Activated T-cell treated with anti-CD3 and anti-CD28 coated beads, Interleukin-2, amount 50 U/mL, for 4 hours (primary cell): ENCODE data around the gene ZDHHC6. TPM values are rescaled to one million over a fixed set of nuclear protein-coding genes. Genes with fewer than 3 reads are reported as not detected.
"Not testable (repeated sequence)": the region's sequence is repeated elsewhere in the genome, so short reads cannot be mapped to it uniquely, and the experiment has no call there.

ENCODE experiments used
- ATAC-seq, 2 donors: fragments of 200-7000 bp; cut with Tn5 transposase; one replicate each; pipeline ENCODE4 v1.10.0; 2021
- DNase-seq: peaks from one replicate; pipeline ENCODE4 v3.0.0-alpha.2; 2020
- H3K27me3 Mint-ChIP-seq: one replicate; pipeline ENCODE4 v1.8.0; 2021; ENCODE audit warnings: low read depth, mixed read lengths
- H3K36me3 Mint-ChIP-seq: one replicate; pipeline ENCODE4 v1.8.0; 2022; ENCODE audit warnings: mixed read lengths; ENCODE audit not compliant: insufficient read depth
- H3K4me1 Mint-ChIP-seq: one replicate; pipeline ENCODE4 v1.8.0; 2021; ENCODE audit warnings: low read depth, mixed read lengths
- H3K4me3 Mint-ChIP-seq: one replicate; pipeline ENCODE4 v1.8.0; 2021; ENCODE audit warnings: mild to moderate bottlenecking, moderate library complexity, mixed read lengths
- H3K9me3 Mint-ChIP-seq: one replicate; pipeline ENCODE4 v1.8.0; 2021; ENCODE audit warnings: mixed read lengths
- total RNA-seq, 3 donors: library from RNA; stranded (reverse); gene quantifications; one replicate each; pipeline ENCODE4 v1.2.1, GENCODE V29; 2021

ZDHHC6 gene
- total RNA-seq, 3 donors from 2014 or later: 33.4 to 40.6 (median 36.2) TPM

DNA sequence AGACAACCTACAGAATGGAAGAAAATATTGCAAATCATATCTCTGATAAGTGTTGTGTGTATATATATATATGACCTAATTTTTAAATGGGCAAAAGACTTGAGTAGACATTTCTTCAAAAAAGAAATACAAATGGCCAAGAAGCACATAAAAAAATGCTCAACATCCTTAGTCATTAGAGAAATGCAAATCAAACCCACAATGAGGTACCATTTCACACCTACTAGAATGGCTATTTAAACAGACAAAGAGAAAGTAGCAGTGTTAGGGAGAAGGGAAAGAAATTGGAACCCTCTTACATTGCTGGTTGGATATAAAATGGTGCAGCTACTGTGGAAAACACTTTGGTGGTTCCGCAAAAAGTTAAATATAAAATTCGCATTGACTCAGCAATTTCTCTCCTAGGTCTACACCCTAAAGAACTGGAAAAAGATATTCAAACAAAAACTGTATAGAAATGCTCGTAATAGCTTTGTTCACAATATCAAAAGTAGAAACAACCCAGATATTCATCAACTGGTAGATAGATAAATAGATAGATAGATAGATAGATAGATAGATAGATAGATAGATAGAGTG is 56.5 kb downstream of the ZDHHC6 start:
- peaks cover 63% of the 10 kb centered on the region for H3K4me1 Mint-ChIP-seq
- DNase-seq (no peak), ATAC-seq (peak in 1 of 2 donors; percentile 23)
- H3K27me3 Mint-ChIP-seq: no peaks in the 10 kb centered on the region
- H3K4me3 Mint-ChIP-seq: no peak overlapping the region
- H3K9me3 Mint-ChIP-seq: no peaks in the 10 kb centered on the region
- H3K36me3 Mint-ChIP-seq: peaks cover 7% of the 10 kb centered on the region

DNA sequence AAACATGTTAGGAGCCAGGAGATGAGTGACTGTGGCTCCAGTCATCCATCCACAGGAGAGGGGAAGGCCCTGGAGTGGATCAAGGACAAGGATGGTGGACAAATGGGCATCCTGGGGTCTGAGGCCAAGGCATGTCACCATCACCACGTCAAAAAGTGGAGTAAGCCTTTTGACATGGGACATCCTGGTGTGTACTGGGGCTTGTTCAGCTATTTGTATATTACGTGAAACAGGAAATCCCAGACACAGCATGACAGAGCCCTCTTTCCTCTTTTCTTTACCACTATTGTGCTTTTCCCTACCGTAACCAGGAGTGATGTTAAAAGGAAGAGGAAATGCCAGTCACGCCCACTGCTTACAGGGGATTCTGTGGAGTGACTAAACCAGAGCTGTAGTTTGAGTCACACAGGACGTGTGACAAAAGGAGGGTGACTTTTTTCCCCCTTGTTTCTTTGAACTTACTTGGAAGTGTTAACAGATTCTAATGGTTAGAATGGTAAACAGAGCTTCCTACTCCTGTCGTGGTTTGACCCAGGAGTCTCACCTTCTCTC is 57.4 kb downstream of the ZDHHC6 start:
- H3K36me3 Mint-ChIP-seq: peaks cover 10% of the 10 kb centered on the region
- H3K4me3 Mint-ChIP-seq: peak overlapping the region; percentile 40
- H3K4me1 Mint-ChIP-seq: peaks cover 71% of the 10 kb centered on the region
- DNase-seq (no peak), ATAC-seq (peak; percentile 92 to 93)
- no peaks in the 10 kb centered on the region for H3K27me3 Mint-ChIP-seq
- no peaks in the 10 kb centered on the region for H3K9me3 Mint-ChIP-seq

DNA sequence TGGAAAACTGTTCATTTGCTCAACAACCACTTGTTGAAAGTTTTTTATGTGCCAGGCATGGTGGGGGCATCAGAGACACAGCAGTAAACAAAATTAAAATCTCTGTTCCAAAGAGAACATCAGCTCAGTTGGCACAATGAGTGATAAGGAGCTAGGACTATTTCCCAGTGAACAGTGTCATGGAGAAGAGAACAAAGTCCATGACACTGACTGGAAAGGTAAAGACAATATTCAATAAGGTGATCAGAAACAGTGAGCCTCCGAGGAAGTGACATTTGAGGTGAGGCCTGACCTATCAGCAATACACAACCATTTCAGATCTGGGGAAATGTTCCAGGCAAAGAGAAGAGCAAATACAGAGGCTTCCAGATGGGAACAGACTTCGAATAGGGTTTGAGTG is 58.2 kb downstream of the ZDHHC6 start:
- H3K36me3 Mint-ChIP-seq: peaks cover 13% of the 10 kb centered on the region
- DNase-seq: no peak
- no peak overlapping the region for H3K4me3 Mint-ChIP-seq
- no peaks in the 10 kb centered on the region for H3K9me3 Mint-ChIP-seq
- peaks cover 74% of the 10 kb centered on the region for H3K4me1 Mint-ChIP-seq
- H3K27me3 Mint-ChIP-seq: no peaks in the 10 kb centered on the region
- no peak for ATAC-seq

DNA sequence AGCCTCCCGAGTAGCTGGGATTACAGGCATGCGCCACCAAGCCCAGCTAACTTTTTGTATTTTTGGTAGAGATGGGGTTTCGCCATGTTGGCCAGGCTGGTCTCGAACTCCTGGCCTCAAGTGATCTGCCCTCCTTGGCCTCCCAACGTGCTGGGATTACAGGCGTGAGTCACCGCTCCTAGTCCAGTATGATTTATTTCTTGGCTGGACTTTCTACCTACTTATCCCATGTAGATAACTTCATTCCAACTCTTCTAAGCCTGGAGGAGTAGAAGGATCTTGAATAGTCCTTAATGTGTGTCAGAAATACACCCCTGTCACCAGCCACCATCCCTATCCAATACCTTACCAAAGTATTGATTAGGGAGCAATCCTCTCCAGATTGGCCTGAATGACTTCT is 58.7 kb downstream of the ZDHHC6 start:
- Mint-ChIP-seq H3K36me3 (peaks cover 13% of the 10 kb centered on the region), H3K4me1 (peaks cover 74% of the 10 kb centered on the region)
- H3K27me3 Mint-ChIP-seq, H3K9me3 Mint-ChIP-seq, DNase-seq, ATAC-seq, H3K4me3 Mint-ChIP-seq: not testable (repeated sequence)

DNA sequence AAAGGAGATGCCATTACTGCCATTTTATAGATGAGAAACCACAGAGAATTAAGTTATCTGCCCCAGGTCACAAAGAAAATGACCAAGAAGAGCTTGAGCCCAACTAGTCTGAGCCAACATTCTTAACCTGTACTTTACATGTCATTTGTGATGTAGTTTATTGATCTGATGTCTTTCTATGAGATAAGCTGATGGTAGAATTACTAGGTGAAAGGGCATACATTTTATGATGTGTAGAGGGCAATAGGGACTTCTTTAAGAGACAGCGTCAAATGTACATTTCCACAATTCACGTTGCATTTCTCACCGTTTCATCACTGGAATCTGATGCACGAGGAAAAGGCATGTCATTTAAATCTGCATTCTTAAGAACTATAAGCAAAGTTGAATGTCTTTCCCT is 61.5 kb downstream of the ZDHHC6 start:
- Mint-ChIP-seq H3K4me3 (no peak overlapping the region), H3K9me3 (no peaks in the 10 kb centered on the region), H3K36me3 (peaks cover 26% of the 10 kb centered on the region), H3K27me3 (no peaks in the 10 kb centered on the region), H3K4me1 (peaks cover 82% of the 10 kb centered on the region)
- DNase-seq: no peak
- no peak for ATAC-seq

DNA sequence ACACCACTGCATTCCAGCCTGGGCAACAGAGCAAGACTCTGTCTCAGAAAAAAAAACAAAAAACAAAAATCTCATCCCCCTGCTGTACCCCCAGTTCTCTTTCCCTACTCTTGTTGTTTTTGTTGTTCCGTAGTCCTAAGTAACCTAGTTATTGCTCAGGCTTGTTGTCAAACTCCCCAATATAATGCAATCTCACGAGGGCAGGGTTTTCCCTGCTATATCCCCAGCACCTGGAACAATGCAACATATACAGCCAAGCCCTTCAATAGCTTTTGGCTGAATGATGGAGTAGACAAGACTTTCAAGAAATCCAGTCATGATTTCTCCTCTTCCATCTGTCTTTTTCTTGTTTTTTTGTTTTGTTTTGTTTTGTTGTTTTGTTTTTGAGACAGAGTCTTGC is 62.6 kb downstream of the ZDHHC6 start:
- Mint-ChIP-seq H3K27me3 (no peaks in the 10 kb centered on the region), H3K36me3 (peaks cover 30% of the 10 kb centered on the region), H3K4me3 (no peak overlapping the region), H3K4me1 (peaks cover 82% of the 10 kb centered on the region), H3K9me3 (no peaks in the 10 kb centered on the region)
- DNase-seq: no peak
- ATAC-seq: no peak

DNA sequence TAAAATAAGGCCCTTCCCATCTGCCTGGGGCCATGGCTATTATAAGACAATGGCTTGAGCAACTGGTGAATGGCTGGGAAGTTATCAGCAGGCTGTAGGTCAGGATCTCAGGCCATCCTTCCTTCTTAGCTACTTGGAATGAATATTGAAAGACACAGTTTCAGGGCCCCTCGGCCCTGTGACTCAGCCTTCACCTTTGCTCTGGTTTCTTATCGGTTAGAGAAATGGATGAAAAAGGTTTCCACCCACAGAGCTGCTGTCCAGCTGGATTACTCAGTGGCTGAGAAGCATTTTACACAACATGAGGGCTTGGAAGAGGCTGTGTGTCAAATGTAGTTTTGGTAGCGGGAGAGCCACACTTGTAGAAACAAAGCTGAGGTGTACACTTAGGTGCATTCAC is 63.4 kb downstream of the ZDHHC6 start:
- no peak overlapping the region for H3K4me3 Mint-ChIP-seq
- peak; percentile 14 to 30 for ATAC-seq
- H3K27me3 Mint-ChIP-seq: no peaks in the 10 kb centered on the region
- peaks cover 82% of the 10 kb centered on the region for H3K4me1 Mint-ChIP-seq
- H3K9me3 Mint-ChIP-seq: no peaks in the 10 kb centered on the region
- H3K36me3 Mint-ChIP-seq: peaks cover 34% of the 10 kb centered on the region
- no peak for DNase-seq

GRCh38 chr10:112382515-112383235 is 64.0 kb downstream of the ZDHHC6 start:
- Mint-ChIP-seq H3K9me3 (no peaks in the 10 kb centered on the region), H3K36me3 (peaks cover 37% of the 10 kb centered on the region), H3K4me3 (no peak overlapping the region), H3K27me3 (no peaks in the 10 kb centered on the region), H3K4me1 (peaks cover 82% of the 10 kb centered on the region)
- ATAC-seq: no peak
- no peak for DNase-seq

Other genes starting within 250 kb of the ZDHHC6 start
- not detected for gene TECTB, start 163.5 kb downstream of the ZDHHC6 start, total RNA-seq
- 10 to 100 TPM; 33.4 to 41.2 (median 35.8) TPM for gene ACSL5, start 72.8 kb downstream of the ZDHHC6 start, total RNA-seq
- gene VTI1A, start 301 bp upstream of the ZDHHC6 start, total RNA-seq: 10 to 100 TPM; 39.2 to 43.8 (median 42.9) TPM